Keratinocyte (primary cell): ENCODE results near the gene BBIP1. TPM values are rescaled to one million over a fixed set of nuclear protein-coding genes. Genes with fewer than 3 reads are reported as not detected.

Experiments used
- DNase-seq: peaks from one replicate; pipeline ENCODE4 v3.0.0-alpha.2; 2011; ENCODE audit warnings: low read depth, missing footprints, low spot score
- FAIRE-seq: peaks from 2 replicates; lab custom pipeline; 2011; peaks lifted over from hg19 to GRCh38; lab: Jason Lieb, UNC
- H2AFZ ChIP-seq: 2 replicates; pipeline ENCODE4 v1.6.0; 2012; ENCODE audit warnings: low read length, control low read depth, inconsistent platforms; ENCODE audit not compliant: control insufficient read depth
- H3K27ac ChIP-seq: 2 replicates; pipeline ENCODE4 v1.5.1; 2011; ENCODE audit warnings: low read length; ENCODE audit not compliant: control insufficient read depth, insufficient read depth
- H3K27me3 ChIP-seq: 3 replicates; pipeline ENCODE4 v1.6.0; 2011; ENCODE audit warnings: low read length; ENCODE audit not compliant: control insufficient read depth, insufficient read depth; ENCODE audit errors: extremely low read depth
- H3K36me3 ChIP-seq, 2 experiments: 2 replicates in 1 of 2; 3 replicates in 1 of 2; pipeline ENCODE4 v1.5.1; 2011; ENCODE audit warnings: low read length in 2 of 2, mild to moderate bottlenecking in 1 of 2; ENCODE audit not compliant: control insufficient read depth in 2 of 2, insufficient read depth in 2 of 2; ENCODE audit errors: extremely low read depth in 1 of 2
- H3K4me1 ChIP-seq: 3 replicates; pipeline ENCODE4 v1.5.1; 2011; ENCODE audit warnings: low read length; ENCODE audit not compliant: control insufficient read depth, insufficient read depth; ENCODE audit errors: extremely low read depth
- H3K4me2 ChIP-seq: 3 replicates; pipeline ENCODE4 v1.6.0; 2011; ENCODE audit warnings: low read depth, low read length; ENCODE audit not compliant: control insufficient read depth, insufficient read depth; ENCODE audit errors: extremely low read depth
- H3K4me3 ChIP-seq, 3 experiments: fragments of 200-600 bp in 1 of 3; sonication (generic) in 1 of 3; 2 replicates in 2 of 3; 3 replicates in 1 of 3; pipeline ENCODE4 v1.5.1; 2011 to 2016; ENCODE audit warnings: low read length in 3 of 3, mild to moderate bottlenecking in 3 of 3, control low read depth in 2 of 3, inconsistent platforms in 1 of 3, low read depth in 1 of 3, mixed read lengths in 1 of 3, mixed run types in 1 of 3, moderate library complexity in 1 of 3; ENCODE audit not compliant: control insufficient read depth in 2 of 3, insufficient read depth in 2 of 3; ENCODE audit errors: extremely low read depth in 1 of 3
- H3K79me2 ChIP-seq: 2 replicates; pipeline ENCODE4 v1.6.0; 2012; ENCODE audit warnings: low read length; ENCODE audit not compliant: control insufficient read depth, insufficient read depth
- H3K9ac ChIP-seq: 3 replicates; pipeline ENCODE4 v1.6.0; 2011; ENCODE audit warnings: low read length; ENCODE audit not compliant: control insufficient read depth, insufficient read depth; ENCODE audit errors: extremely low read depth
- H3K9me1 ChIP-seq: 3 replicates; pipeline ENCODE4 v1.6.0; 2011; ENCODE audit warnings: low read length; ENCODE audit not compliant: control insufficient read depth, insufficient read depth; ENCODE audit errors: extremely low read depth
- H3K9me3 ChIP-seq: 2 replicates; pipeline ENCODE4 v1.5.1; 2012; ENCODE audit warnings: low read depth, low read length; ENCODE audit not compliant: control insufficient read depth
- H4K20me1 ChIP-seq: 3 replicates; pipeline ENCODE4 v1.6.0; 2011; ENCODE audit warnings: low read length; ENCODE audit not compliant: control insufficient read depth, insufficient read depth; ENCODE audit errors: extremely low read depth
- CTCF ChIP-seq, 3 experiments: IDR thresholded peaks in 1 of 3; conservative IDR thresholded peaks in 1 of 3; optimal IDR thresholded peaks in 1 of 3; 2 replicates in 2 of 3; 3 replicates in 1 of 3; pipeline versions ENCODE3 to v1.5.1; 2011; ENCODE audit warnings: low read length in 3 of 3, mild to moderate bottlenecking in 3 of 3, moderate library complexity in 2 of 3, control low read depth in 1 of 3, inconsistent platforms in 1 of 3; ENCODE audit not compliant: insufficient read depth in 2 of 3; ENCODE audit errors: extremely low read depth in 1 of 3
- EZH2 ChIP-seq: IDR thresholded peaks from one replicate; pipeline ENCODE4 v1.6.1; 2012; ENCODE audit warnings: inconsistent platforms, mild to moderate bottlenecking, low read length, moderate library complexity
- dilution Hi-C: fragments of 300-500 bp; cut with MboI; formaldehyde crosslinking; loops from one replicate; pipeline ENCODE4 v1.7.0; 2020; ENCODE audit warnings: low sequenced_read_pairs; ENCODE audit not compliant: extremely low pct_ligation_motif_present
- polyA plus RNA-seq, 5 experiments: library from polyadenylated mRNA; depleted of rRNA in 3 of 5; stranded (reverse) in 3 of 5; stranded (forward) in 1 of 5; unstranded in 1 of 5; fragments of >200 nt; gene quantifications; 1 replicate in 1 of 5; 2 replicates in 3 of 5; 3 replicates in 1 of 5; pipeline versions ENCODE4 v1.2.1 to v1.2.3, GENCODE V29; 2011 to 2012; ENCODE audit warnings: missing spikeins in 2 of 5, low read depth in 1 of 5, low replicate concordance in 1 of 5

BBIP1 gene
- polyA plus RNA-seq, 1 donor (not counting 4 experiments of a cell fraction or from before 2014, with no cell fraction given), result 30.4 TPM

- peak; percentile 58 for FAIRE-seq
- H3K27me3 ChIP-seq, result no peaks in the 10 kb centered on the region
- H3K4me3 ChIP-seq, result no peak overlapping the region
- H3K36me3 ChIP-seq, result no peaks in the 10 kb centered on the region
- no peak for TF ChIP-seq CTCF (optimal IDR thresholded peaks at IDR 0.05 in 1 of 3, IDR thresholded peaks at IDR 0.05 in 1 of 3, conservative IDR thresholded peaks at IDR 0.05 in 1 of 3; ENCODE audit: extremely low read depth in 1 of 3, insufficient read depth in 2 of 3, low read length in 3 of 3)
- TF ChIP-seq EZH2, result no peak
- dilution Hi-C loops, result no loop called here
- H4K20me1 ChIP-seq, result peaks cover 6% of the 10 kb centered on the region
- peaks cover 22% of the 10 kb centered on the region for H3K4me1 ChIP-seq
- H2AFZ ChIP-seq, result no peak overlapping the region
- peak overlapping the region; percentile 42 for H3K4me2 ChIP-seq
- H3K9me1 ChIP-seq, result no peaks in the 10 kb centered on the region
- H3K9ac ChIP-seq, result no peak overlapping the region
- peaks cover 87% of the 10 kb centered on the region for H3K79me2 ChIP-seq
- no peaks in the 10 kb centered on the region for H3K9me3 ChIP-seq
- no peak for DNase-seq
- H3K27ac ChIP-seq, result no peak overlapping the region
Measured at GRCh38 chr10:110931769-110932381, 12.9 kb upstream of the BBIP1 start.

DNA sequence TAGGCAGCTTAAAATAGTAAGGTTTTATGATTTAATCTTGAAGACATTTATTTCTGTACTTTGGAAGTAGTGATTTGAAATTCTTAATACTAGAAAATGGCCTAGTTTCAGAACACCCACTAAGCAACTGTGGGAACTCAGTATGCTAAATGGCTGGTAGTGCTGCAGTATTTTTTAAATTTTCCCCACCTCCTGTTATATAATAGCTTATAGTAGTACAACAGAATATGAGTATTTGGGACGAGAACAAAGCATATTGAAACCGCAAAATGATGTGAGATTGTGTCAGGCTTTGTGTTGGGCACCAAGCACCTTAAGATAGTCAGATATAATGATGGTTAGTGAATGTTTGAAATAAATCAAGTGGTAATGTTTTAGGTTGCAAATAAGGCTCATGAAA lies 8.5 kb upstream of the BBIP1 start:
- Histone ChIP-seq H2AFZ (no peak overlapping the region), H3K36me3 (no peaks in the 10 kb centered on the region), H3K4me1 (peaks cover 9% of the 10 kb centered on the region), H3K9me1 (no peaks in the 10 kb centered on the region), H3K79me2 (peaks cover 96% of the 10 kb centered on the region), H4K20me1 (no peaks in the 10 kb centered on the region), H3K9me3 (no peaks in the 10 kb centered on the region), H3K9ac (no peak overlapping the region), H3K27ac (no peak overlapping the region), H3K4me2 (no peak overlapping the region), H3K27me3 (no peaks in the 10 kb centered on the region), H3K4me3 (no peak overlapping the region)
- TF ChIP-seq CTCF (optimal IDR thresholded peaks at IDR 0.05 in 1 of 3, IDR thresholded peaks at IDR 0.05 in 1 of 3, conservative IDR thresholded peaks at IDR 0.05 in 1 of 3; ENCODE audit: extremely low read depth in 1 of 3, insufficient read depth in 2 of 3, low read length in 3 of 3), result no peak
- no peak for TF ChIP-seq EZH2
- FAIRE-seq (no peak), DNase-seq (no peak)
- dilution Hi-C loops, result no loop called here
